GM18517 (cell line): ENCODE results near the gene NCLN.

ENCODE experiments used
- ATAC-seq: cut with Tn5 transposase; IDR thresholded peaks from one replicate; pipeline ENCODE4 v1.9.1; 2021; ENCODE audit warnings: mild to moderate bottlenecking, moderate library complexity; ENCODE audit not compliant: unreplicated experiment

The NCLN gene

DNA sequence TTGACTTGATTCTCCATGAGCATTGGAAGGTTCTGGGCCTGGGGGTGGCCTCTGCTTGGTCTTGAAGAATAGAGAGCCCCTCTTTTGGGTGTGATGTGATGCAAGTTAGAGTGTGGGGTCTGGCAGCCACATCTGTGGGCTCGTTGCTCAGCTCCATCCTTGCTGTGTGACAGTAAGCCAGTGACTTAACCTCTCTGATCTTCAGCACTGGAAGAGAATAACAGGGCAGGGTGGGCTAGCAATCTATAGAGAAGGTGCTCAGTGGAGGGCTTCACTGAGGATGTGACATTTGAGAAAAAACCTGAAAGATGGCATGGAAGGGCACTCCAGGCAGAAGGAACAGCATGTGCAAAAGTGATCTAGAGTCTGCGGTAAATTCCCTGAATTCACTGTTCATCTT lies 66.9 kb downstream of the NCLN start:
- no peak for ATAC-seq

DNA sequence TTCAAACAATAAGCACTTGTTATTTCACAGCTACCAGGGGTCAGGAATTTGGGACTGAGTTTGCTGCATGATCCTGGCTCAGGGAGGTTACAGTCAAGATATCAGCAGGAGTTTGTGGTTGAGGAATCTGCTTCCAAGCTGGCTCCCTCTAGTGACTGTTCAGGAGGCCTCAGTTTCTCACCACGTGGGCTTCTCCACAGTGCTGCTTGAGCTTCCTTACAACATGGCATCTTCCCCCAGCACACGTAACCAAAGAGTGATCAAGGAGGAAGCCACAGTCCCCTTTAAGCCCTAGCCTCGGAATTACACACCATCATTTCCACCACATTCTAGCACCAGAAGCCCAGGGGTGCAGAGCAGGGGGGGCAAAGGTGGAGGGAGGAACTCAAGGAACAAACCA lies 67.5 kb downstream of the NCLN start:
- ATAC-seq = no peak

DNA sequence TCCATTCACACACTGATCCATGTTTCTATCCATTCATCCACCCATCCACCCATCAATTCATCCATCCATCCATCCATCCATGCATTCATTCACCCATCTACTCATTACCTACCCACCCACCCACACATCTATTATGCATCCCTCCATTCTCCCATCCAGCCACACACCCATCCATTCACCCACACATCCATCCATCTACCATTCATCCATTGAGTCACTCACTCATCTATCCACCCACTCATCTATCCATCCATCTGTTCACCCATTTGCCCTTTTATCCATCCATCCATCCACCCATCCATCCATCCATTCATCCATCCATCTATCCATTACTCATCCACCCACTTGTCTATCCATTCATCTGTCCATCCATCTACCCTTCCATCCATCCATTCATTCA lies 68.8 kb downstream of the NCLN start:
- no peak for ATAC-seq

- ATAC-seq = no peak
These were observed 71.3 kb downstream of the NCLN start for GRCh38 chr19:3257071-3257470.
